Tibial nerve (tissue), 3 donors: ENCODE measurements around the gene CCDC150.

Experiments used
- CTCF ChIP-seq, 5 experiments: fragments of 200-600 bp in 3 of 5; fragments of 450-650 bp in 2 of 5; sonication (generic) in 3 of 5; IDR thresholded peaks; one replicate each; pipeline ENCODE4 v1.5.1; 2016 to 2019; ENCODE audit warnings: antibody characterized with exemption in 5 of 5, mild to moderate bottlenecking in 3 of 5, moderate library complexity in 2 of 5
- POLR2A ChIP-seq, 2 donors: fragments of 450-650 bp; IDR thresholded peaks; one replicate each; pipeline ENCODE4 v1.6.1; 2017; ENCODE audit warnings: antibody characterized with exemption in 2 of 2, mild to moderate bottlenecking in 2 of 2, moderate library complexity in 2 of 2

- no peak for TF ChIP-seq CTCF (IDR thresholded peaks at IDR 0.05)
- TF ChIP-seq POLR2A (IDR thresholded peaks at IDR 0.05) = no peak
These were observed 4.4 kb upstream of the CCDC150 start for GRCh38 chr2:196635156-196635555.
